ENCODE results near the gene CFAP52.
"Not testable (repeated sequence)": the region's sequence is repeated elsewhere in the genome, so short reads cannot be mapped to it uniquely, and the experiment has no call there.

The CFAP52 gene

DNA sequence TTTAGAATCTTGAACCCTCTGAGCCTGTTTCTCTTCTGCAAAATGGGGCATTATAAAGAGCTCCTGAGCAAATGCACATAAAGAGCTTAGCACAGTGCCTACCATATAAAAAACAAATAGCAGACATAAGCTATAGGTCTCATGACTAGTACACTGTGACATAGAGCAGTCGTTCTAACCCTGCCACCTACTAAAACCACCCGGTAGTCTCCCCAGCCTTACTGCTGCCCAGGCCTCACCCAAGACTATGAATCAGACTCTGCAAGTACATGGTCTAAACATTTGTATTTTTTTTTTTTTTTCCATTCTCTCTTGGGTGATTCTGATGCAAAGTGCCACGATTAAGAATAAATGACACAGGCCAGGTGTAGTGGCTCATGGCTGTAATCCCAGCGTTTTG, 34.7 kb upstream of the CFAP52 start:
- no peak overlapping the region for H3K9ac ChIP-seq (ENCODE audit: low read depth in 1 of 2, low read length in 2 of 2)
- peaks cover 0 to 6% of the 10 kb centered on the region in 2 donors for H3K36me3 ChIP-seq (ENCODE audit: control insufficient read depth in 2 of 2, insufficient read depth in 2 of 2, low read length in 2 of 2)
- H3K4me3 ChIP-seq (ENCODE audit: low read length in 2 of 2) = no peak overlapping the region
- H3K27ac ChIP-seq (ENCODE audit: low read depth in 2 of 2, low read length in 2 of 2) = no peak overlapping the region
- no peaks in the 10 kb centered on the region for H3K27me3 ChIP-seq (ENCODE audit: control insufficient read depth in 2 of 2, insufficient read depth in 2 of 2, low read length in 2 of 2)
- no peaks in the 10 kb centered on the region for H3K9me3 ChIP-seq (ENCODE audit: control insufficient read depth in 2 of 2, low read length in 2 of 2)
- H3K4me1 ChIP-seq (ENCODE audit: control insufficient read depth in 2 of 2, insufficient read depth in 2 of 2, low read length in 2 of 2) = no peaks in the 10 kb centered on the region

DNA sequence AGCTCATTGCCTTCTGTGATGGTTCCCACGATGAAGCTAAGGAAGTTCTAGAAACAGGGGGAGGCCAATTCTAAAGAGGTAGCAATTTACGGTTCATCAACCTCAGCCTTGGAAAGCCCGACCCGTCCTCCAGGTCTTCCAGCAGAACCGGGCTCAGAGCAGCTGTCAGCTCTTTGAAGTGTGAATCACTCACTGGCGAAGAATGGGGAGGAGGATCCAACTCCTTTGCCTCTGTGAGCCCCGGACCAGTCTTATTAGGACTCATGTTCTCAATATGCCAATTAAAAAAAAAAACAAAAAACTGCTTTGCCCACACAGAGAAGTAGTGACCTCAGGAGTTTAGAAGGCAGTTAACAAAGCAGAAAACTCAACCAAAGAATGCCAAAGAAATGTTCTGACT, 32.2 kb upstream of the CFAP52 start:
- Histone ChIP-seq H3K9me3 (ENCODE audit: control insufficient read depth in 2 of 2, low read length in 2 of 2) (no peaks in the 10 kb centered on the region), H3K4me1 (ENCODE audit: control insufficient read depth in 2 of 2, insufficient read depth in 2 of 2, low read length in 2 of 2) (no peaks in the 10 kb centered on the region), H3K27me3 (ENCODE audit: control insufficient read depth in 2 of 2, insufficient read depth in 2 of 2, low read length in 2 of 2) (no peaks in the 10 kb centered on the region), H3K27ac (ENCODE audit: low read depth in 2 of 2, low read length in 2 of 2) (no peak overlapping the region), H3K36me3 (ENCODE audit: control insufficient read depth in 2 of 2, insufficient read depth in 2 of 2, low read length in 2 of 2) (peaks cover 0 to 6% of the 10 kb centered on the region in 2 donors), H3K9ac (ENCODE audit: low read depth in 1 of 2, low read length in 2 of 2) (no peak overlapping the region), H3K4me3 (ENCODE audit: low read length in 2 of 2) (no peak overlapping the region)

DNA sequence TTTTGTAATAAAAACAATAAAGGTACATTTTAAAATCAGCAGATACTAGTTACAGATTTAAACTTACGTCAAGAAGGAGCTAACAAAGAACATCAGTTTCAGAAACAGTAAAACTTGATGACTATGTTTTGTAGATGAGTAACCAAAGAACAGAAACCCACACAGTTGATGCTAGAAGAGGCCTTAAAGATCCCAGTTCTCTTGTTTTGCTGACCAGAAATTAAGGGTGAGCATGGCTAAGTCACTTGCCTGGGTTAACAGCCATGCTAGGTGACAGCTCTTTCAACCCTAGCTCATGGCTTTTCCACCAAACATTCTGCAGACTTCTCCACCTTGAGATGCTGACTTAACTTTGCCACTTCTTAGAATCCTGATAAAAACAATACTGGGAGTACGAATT, 27.2 kb upstream of the CFAP52 start:
- Histone ChIP-seq H3K4me3 (ENCODE audit: low read length in 2 of 2) (no peak overlapping the region), H3K27me3 (ENCODE audit: control insufficient read depth in 2 of 2, insufficient read depth in 2 of 2, low read length in 2 of 2) (no peaks in the 10 kb centered on the region), H3K4me1 (ENCODE audit: control insufficient read depth in 2 of 2, insufficient read depth in 2 of 2, low read length in 2 of 2) (no peaks in the 10 kb centered on the region), H3K27ac (ENCODE audit: low read depth in 2 of 2, low read length in 2 of 2) (no peak overlapping the region), H3K36me3 (ENCODE audit: control insufficient read depth in 2 of 2, insufficient read depth in 2 of 2, low read length in 2 of 2) (no peaks in the 10 kb centered on the region), H3K9me3 (ENCODE audit: control insufficient read depth in 2 of 2, low read length in 2 of 2) (no peaks in the 10 kb centered on the region), H3K9ac (ENCODE audit: low read depth in 1 of 2, low read length in 2 of 2) (no peak overlapping the region)

DNA sequence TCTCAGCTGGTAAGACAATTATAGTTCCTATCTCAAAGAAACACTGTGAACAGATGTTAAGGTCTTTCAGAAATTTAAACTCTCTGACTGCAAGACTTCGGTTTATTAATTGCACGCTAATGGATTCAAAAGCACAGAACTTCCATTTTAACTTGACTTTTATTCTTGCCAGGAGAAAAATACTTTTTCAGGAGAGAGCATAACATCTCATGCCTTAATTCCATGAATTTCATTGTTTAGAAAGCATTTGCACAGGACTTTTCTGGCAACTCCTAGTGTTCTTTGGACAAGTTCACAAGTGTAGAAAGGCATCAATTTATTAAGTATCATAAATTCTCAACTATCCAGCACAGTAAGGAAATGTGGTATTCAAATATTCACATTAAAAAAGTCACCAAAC, 23.3 kb upstream of the CFAP52 start:
- no peaks in the 10 kb centered on the region for H3K9me3 ChIP-seq (ENCODE audit: control insufficient read depth in 2 of 2, low read length in 2 of 2)
- no peak overlapping the region for H3K27ac ChIP-seq (ENCODE audit: low read depth in 2 of 2, low read length in 2 of 2)
- no peaks in the 10 kb centered on the region for H3K4me1 ChIP-seq (ENCODE audit: control insufficient read depth in 2 of 2, insufficient read depth in 2 of 2, low read length in 2 of 2)
- peaks cover 0 to 2% of the 10 kb centered on the region in 2 donors for H3K36me3 ChIP-seq (ENCODE audit: control insufficient read depth in 2 of 2, insufficient read depth in 2 of 2, low read length in 2 of 2)
- no peak overlapping the region for H3K9ac ChIP-seq (ENCODE audit: low read depth in 1 of 2, low read length in 2 of 2)
- no peaks in the 10 kb centered on the region for H3K27me3 ChIP-seq (ENCODE audit: control insufficient read depth in 2 of 2, insufficient read depth in 2 of 2, low read length in 2 of 2)
- no peak overlapping the region for H3K4me3 ChIP-seq (ENCODE audit: low read length in 2 of 2)

DNA sequence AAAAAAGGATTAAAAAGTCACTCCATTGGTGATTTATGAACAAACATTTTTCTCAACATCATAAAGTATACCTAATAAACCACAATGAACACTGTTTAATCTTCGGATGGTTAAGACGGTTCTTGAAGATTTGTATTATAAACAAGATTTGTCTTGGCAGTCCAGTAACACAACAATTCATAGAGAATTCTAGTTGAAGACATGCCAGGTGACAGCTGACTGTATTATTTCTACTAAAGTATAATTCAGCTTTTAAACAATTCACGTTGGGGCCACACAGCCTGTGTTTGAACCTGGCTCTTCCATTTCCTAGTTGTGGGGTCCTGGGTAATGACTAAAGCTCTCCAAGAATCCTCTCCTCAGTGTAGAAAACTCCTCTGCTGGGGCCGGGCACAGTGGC, 22.8 kb upstream of the CFAP52 start:
- Histone ChIP-seq H3K4me3 (ENCODE audit: low read length in 2 of 2) (no peak overlapping the region), H3K27me3 (ENCODE audit: control insufficient read depth in 2 of 2, insufficient read depth in 2 of 2, low read length in 2 of 2) (no peaks in the 10 kb centered on the region), H3K36me3 (ENCODE audit: control insufficient read depth in 2 of 2, insufficient read depth in 2 of 2, low read length in 2 of 2) (peaks cover 0 to 2% of the 10 kb centered on the region in 2 donors), H3K4me1 (ENCODE audit: control insufficient read depth in 2 of 2, insufficient read depth in 2 of 2, low read length in 2 of 2) (no peaks in the 10 kb centered on the region), H3K27ac (ENCODE audit: low read depth in 2 of 2, low read length in 2 of 2) (no peak overlapping the region), H3K9ac (ENCODE audit: low read depth in 1 of 2, low read length in 2 of 2) (no peak overlapping the region), H3K9me3 (ENCODE audit: control insufficient read depth in 2 of 2, low read length in 2 of 2) (no peaks in the 10 kb centered on the region)

DNA sequence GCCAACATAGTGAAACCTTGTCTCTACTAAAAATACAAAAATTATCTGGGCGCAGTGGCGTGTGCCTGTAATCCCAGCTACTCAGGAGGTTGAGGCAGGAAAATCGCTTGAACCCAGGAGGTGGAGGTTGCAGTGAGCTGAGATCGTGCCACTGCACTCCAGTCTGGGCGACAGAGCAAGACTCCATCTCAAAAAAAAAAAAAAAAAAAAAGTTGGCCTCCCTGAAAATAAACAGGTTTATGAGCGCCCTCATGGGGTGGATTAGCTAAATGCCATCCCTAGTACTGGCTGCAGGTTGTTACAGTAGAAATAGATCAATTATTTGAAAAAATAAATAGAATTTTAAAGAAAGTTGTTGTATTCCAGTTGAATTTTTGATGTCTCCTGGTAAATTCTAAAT, 21.7 kb upstream of the CFAP52 start:
- not testable (repeated sequence) for H3K9me3 ChIP-seq (ENCODE audit: control insufficient read depth in 2 of 2, low read length in 2 of 2); H3K27me3 ChIP-seq (ENCODE audit: control insufficient read depth in 2 of 2, insufficient read depth in 2 of 2, low read length in 2 of 2); H3K4me3 ChIP-seq (ENCODE audit: low read length in 2 of 2); H3K36me3 ChIP-seq (ENCODE audit: control insufficient read depth in 2 of 2, insufficient read depth in 2 of 2, low read length in 2 of 2); H3K9ac ChIP-seq (ENCODE audit: low read depth in 1 of 2, low read length in 2 of 2); H3K4me1 ChIP-seq (ENCODE audit: control insufficient read depth in 2 of 2, insufficient read depth in 2 of 2, low read length in 2 of 2); H3K27ac ChIP-seq (ENCODE audit: low read depth in 2 of 2, low read length in 2 of 2)

DNA sequence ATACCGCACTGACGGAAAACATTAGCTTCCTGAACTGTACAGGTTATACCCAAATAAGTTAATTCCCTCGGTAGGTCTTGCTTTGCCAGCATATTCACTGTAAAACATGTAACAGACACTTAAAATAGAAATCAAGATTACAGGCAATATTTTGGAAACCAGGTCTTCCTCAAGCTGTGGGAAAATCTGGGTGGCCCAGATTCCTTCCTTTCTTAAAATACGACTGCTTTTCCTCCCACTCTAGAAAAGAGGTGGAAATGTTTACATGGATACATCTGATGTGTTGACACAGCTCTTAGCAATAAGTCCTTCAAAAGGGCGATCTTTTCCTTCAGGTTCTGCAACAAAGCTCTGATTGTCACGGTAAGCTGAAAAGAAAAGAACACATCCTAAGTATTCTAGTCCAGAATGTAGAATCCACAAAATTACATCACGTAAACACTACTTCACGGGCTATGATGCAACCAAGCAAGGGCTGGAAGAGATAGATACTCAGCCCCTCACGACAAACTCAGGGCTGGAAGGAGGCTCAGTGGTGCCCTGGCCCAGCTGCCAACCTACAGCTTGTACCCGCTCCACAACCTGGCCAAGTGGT, 19.2 kb upstream of the CFAP52 start:
- H3K4me1 ChIP-seq (ENCODE audit: control insufficient read depth in 2 of 2, insufficient read depth in 2 of 2, low read length in 2 of 2) = no peaks in the 10 kb centered on the region
- peaks cover 0 to 2% of the 10 kb centered on the region in 2 donors for H3K36me3 ChIP-seq (ENCODE audit: control insufficient read depth in 2 of 2, insufficient read depth in 2 of 2, low read length in 2 of 2)
- no peaks in the 10 kb centered on the region for H3K27me3 ChIP-seq (ENCODE audit: control insufficient read depth in 2 of 2, insufficient read depth in 2 of 2, low read length in 2 of 2)
- H3K27ac ChIP-seq (ENCODE audit: low read depth in 2 of 2, low read length in 2 of 2) = no peak overlapping the region
- H3K4me3 ChIP-seq (ENCODE audit: low read length in 2 of 2) = no peak overlapping the region
- H3K9me3 ChIP-seq (ENCODE audit: control insufficient read depth in 2 of 2, low read length in 2 of 2) = no peaks in the 10 kb centered on the region
- no peak overlapping the region for H3K9ac ChIP-seq (ENCODE audit: low read depth in 1 of 2, low read length in 2 of 2)

DNA sequence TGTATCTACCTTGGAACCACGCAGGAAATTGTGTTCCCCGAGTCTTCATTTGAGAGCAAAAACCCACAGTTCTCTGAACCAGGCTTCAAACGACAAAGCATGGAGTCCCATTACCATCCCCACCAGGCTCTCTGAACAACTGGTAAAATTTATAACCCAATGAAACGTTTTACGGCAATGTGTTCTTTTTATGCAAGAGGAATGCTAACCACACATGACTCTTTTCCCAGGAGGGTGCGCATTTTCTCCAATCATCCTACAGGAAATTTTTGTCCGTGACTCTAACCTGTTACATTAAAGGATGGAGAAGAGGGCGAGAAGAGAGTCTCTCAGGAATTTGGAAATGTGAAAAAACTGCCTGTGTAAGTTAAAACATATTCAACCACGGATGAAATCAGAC, 18.6 kb upstream of the CFAP52 start:
- H3K27me3 ChIP-seq (ENCODE audit: control insufficient read depth in 2 of 2, insufficient read depth in 2 of 2, low read length in 2 of 2) = no peaks in the 10 kb centered on the region
- H3K4me3 ChIP-seq (ENCODE audit: low read length in 2 of 2) = no peak overlapping the region
- H3K27ac ChIP-seq (ENCODE audit: low read depth in 2 of 2, low read length in 2 of 2) = no peak overlapping the region
- no peaks in the 10 kb centered on the region for H3K4me1 ChIP-seq (ENCODE audit: control insufficient read depth in 2 of 2, insufficient read depth in 2 of 2, low read length in 2 of 2)
- peaks cover 0 to 2% of the 10 kb centered on the region in 2 donors for H3K36me3 ChIP-seq (ENCODE audit: control insufficient read depth in 2 of 2, insufficient read depth in 2 of 2, low read length in 2 of 2)
- H3K9me3 ChIP-seq (ENCODE audit: control insufficient read depth in 2 of 2, low read length in 2 of 2) = no peaks in the 10 kb centered on the region
- H3K9ac ChIP-seq (ENCODE audit: low read depth in 1 of 2, low read length in 2 of 2) = no peak overlapping the region

DNA sequence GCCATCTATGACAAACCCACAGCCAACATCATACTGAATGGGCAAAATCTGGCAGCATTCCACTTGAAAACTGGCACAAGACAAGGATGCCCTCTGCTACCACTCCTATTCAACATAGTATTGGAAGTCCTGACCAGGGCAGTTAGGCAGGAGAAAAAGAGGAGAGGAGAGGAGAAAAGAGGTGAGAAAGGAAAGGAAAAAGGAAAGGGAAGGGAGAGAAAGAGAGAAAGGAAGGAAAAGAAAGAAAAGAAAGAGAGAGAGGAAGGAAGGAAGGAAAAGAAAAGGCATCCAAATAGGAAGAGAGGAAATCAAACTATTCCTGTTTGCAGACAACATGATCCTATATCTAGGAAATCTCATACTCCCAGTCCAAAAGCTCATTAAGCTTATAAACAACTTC, 12.3 kb upstream of the CFAP52 start:
- no peak overlapping the region for H3K9ac ChIP-seq (ENCODE audit: low read depth in 1 of 2, low read length in 2 of 2)
- H3K36me3 ChIP-seq (ENCODE audit: control insufficient read depth in 2 of 2, insufficient read depth in 2 of 2, low read length in 2 of 2) = peaks cover 2 to 8% of the 10 kb centered on the region in 2 donors
- H3K9me3 ChIP-seq (ENCODE audit: control insufficient read depth in 2 of 2, low read length in 2 of 2) = no peaks in the 10 kb centered on the region
- no peaks in the 10 kb centered on the region for H3K27me3 ChIP-seq (ENCODE audit: control insufficient read depth in 2 of 2, insufficient read depth in 2 of 2, low read length in 2 of 2)
- no peak overlapping the region for H3K4me3 ChIP-seq (ENCODE audit: low read length in 2 of 2)
- H3K4me1 ChIP-seq (ENCODE audit: control insufficient read depth in 2 of 2, insufficient read depth in 2 of 2, low read length in 2 of 2) = no peaks in the 10 kb centered on the region
- H3K27ac ChIP-seq (ENCODE audit: low read depth in 2 of 2, low read length in 2 of 2) = no peak overlapping the region

DNA sequence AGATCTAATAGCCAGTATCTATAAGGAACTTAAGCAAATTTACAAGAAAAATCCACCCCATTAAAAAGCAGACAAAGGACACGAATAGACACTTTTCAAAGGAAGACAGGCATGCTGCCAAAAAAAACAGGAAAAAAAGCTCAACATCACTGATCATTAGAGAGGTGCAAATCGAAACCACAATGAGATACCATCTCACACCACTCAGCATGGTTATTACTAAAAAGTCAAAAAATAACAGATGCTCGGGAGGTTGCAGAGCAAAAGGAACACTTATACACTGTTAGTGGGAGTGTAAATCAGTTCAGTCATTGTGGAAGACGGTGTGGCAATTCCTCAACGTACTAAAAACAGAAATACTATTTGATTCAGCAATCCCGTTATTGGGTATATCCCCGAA, 10.4 kb upstream of the CFAP52 start:
- H3K9ac ChIP-seq (ENCODE audit: low read depth in 1 of 2, low read length in 2 of 2) = no peak overlapping the region
- H3K27ac ChIP-seq (ENCODE audit: low read depth in 2 of 2, low read length in 2 of 2) = no peak overlapping the region
- no peaks in the 10 kb centered on the region for H3K9me3 ChIP-seq (ENCODE audit: control insufficient read depth in 2 of 2, low read length in 2 of 2)
- no peaks in the 10 kb centered on the region for H3K27me3 ChIP-seq (ENCODE audit: control insufficient read depth in 2 of 2, insufficient read depth in 2 of 2, low read length in 2 of 2)
- peaks cover 5 to 8% of the 10 kb centered on the region in 2 donors for H3K36me3 ChIP-seq (ENCODE audit: control insufficient read depth in 2 of 2, insufficient read depth in 2 of 2, low read length in 2 of 2)
- no peaks in the 10 kb centered on the region for H3K4me1 ChIP-seq (ENCODE audit: control insufficient read depth in 2 of 2, insufficient read depth in 2 of 2, low read length in 2 of 2)
- no peak overlapping the region for H3K4me3 ChIP-seq (ENCODE audit: low read length in 2 of 2)

DNA sequence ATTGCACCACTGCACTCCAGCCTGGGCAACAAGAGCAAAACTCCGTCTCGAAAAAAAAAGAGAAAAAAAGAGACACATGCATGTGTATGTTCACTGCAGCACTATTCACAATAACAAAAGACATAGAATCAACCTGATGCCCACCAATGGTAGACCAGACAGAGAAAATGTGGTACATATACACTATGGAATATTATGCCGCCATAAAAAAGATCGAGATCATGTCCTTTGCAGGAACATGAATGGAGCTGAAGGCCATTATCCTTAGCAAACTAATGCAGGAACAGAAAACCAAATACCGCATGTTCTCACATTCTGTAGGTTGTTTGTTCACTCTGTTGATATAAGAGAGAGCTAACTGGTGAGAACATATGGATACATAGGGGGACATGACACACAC, 9.7 kb upstream of the CFAP52 start:
- not testable (repeated sequence) for H3K36me3 ChIP-seq (ENCODE audit: control insufficient read depth in 2 of 2, insufficient read depth in 2 of 2, low read length in 2 of 2); H3K27me3 ChIP-seq (ENCODE audit: control insufficient read depth in 2 of 2, insufficient read depth in 2 of 2, low read length in 2 of 2); H3K27ac ChIP-seq (ENCODE audit: low read depth in 2 of 2, low read length in 2 of 2); H3K4me1 ChIP-seq (ENCODE audit: control insufficient read depth in 2 of 2, insufficient read depth in 2 of 2, low read length in 2 of 2); H3K4me3 ChIP-seq (ENCODE audit: low read length in 2 of 2); H3K9ac ChIP-seq (ENCODE audit: low read depth in 1 of 2, low read length in 2 of 2); H3K9me3 ChIP-seq (ENCODE audit: control insufficient read depth in 2 of 2, low read length in 2 of 2)

Measured in mucosa of rectum (tissue), 2 donors.